Measurements from ENCODE around the gene OPA3. TPM values are rescaled to one million over a fixed set of nuclear protein-coding genes. Genes with fewer than 3 reads are reported as not detected.

OPA3 gene
- total and polyA plus RNA-seq, 5 donors = 17.5 to 27.6 (median 23.2) TPM

DNA sequence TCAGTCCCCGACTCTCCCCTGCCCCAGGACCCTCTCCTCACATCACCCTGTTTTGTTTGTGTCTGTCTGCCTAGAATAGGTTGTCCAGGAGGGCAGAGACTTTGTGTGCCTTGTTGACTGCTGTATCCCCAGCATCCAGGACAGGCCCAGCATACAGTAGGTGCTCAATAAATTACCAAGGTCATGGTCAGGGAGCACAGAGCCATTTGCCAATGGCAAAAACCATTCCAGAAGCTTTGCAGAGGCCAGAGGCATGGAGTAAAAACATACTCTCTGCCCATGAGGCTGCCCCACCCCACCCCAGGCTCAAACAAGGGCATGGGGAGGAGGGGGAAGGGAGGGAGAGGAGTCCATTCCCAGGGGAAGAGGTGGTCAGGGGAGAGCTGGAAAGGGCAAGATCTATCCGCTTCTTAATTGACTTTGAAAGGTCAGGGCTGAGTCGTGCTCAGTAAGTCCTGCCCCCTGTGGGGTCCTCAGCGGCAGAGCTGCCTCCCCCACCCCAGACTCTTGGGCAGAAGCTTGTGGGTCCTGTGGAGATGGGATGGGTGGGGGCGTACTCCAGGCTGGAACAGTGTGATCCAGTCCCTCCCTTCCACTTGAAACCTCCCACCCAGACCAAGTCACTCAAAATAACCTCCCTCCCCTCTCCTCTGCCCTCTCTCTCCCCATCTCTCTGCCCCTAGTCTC, 13.0 kb upstream of the OPA3 start:
- ATAC-seq (peak; percentile 25 to 79), DNase-seq (peak in 1 of 3 donors; percentile 61)
- Histone ChIP-seq H3K27ac (ENCODE audit: low read length) (peak overlapping the region; percentile 18), H3K9me3 (ENCODE audit: control insufficient read depth, low read length) (no peaks in the 10 kb centered on the region), H3K4me1 (ENCODE audit: control insufficient read depth, insufficient read depth, low read length) (peaks cover 3% of the 10 kb centered on the region), H3K27me3 (ENCODE audit: control insufficient read depth, insufficient read depth) (no peaks in the 10 kb centered on the region), H3K4me3 (ENCODE audit: low read length) (peak overlapping the region; percentile 26)
- intact Hi-C loops (cut with DNase I) = no loop called here
- 14% methylated on average over 5 of the region's 5 CpGs for WGBS

DNA sequence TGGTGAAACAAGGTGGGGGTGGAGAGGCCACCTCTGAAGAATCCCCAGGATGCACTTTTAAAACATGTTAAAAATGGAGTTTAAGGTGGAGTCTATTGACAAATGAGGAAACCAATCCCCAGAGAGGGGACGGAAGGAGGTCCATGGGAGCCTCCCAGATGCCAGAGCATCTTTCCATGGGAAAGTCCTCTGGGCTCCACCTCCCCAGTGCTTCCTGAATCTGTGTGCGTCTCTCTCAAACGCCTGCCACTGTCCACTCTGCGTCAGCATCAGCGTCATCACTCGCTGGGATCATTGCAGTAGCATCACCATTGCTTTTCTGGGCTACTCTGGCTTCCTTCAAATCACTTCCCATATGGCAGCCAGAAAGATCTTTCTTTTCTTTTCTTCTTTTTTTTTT, 11.2 kb upstream of the OPA3 start:
- Histone ChIP-seq H3K9me3 (ENCODE audit: control insufficient read depth, low read length) (no peaks in the 10 kb centered on the region), H3K27ac (ENCODE audit: low read length) (no peak overlapping the region), H3K27me3 (ENCODE audit: control insufficient read depth, insufficient read depth) (no peaks in the 10 kb centered on the region), H3K4me3 (ENCODE audit: low read length) (no peak overlapping the region), H3K4me1 (ENCODE audit: control insufficient read depth, insufficient read depth, low read length) (peaks cover 3% of the 10 kb centered on the region)
- DNase-seq (no peak), ATAC-seq (peak in 1 of 2 donors; percentile 29)
- intact Hi-C loops (cut with DNase I) = no loop called here
- 35% methylated on average over 6 of the region's 6 CpGs for WGBS

DNA sequence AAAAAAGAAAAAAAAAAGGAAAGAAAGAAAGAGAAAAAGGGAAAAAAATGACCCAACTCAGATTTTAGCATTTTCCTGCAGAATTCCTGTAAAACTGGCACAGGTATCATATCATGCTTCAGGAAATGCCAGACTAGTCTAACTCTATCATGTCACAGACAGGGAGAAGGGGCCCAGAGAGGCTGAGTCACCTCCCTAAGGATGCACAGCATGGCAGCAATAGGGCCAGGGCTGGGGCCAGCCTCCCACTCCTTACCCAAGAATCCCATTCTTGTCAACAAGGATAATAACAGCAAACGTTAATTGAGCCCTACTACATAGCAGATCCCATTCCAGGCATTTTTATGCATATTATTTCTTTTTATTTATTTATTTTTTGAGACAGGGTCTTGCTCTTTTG, 8.9 kb upstream of the OPA3 start:
- ATAC-seq (no peak), DNase-seq (no peak)
- 21% methylated on average over 1 of the region's 1 CpG for WGBS
- Histone ChIP-seq H3K27me3 (ENCODE audit: control insufficient read depth, insufficient read depth) (no peaks in the 10 kb centered on the region), H3K27ac (ENCODE audit: low read length) (no peak overlapping the region), H3K9me3 (ENCODE audit: control insufficient read depth, low read length) (no peaks in the 10 kb centered on the region), H3K4me1 (ENCODE audit: control insufficient read depth, insufficient read depth, low read length) (peaks cover 3% of the 10 kb centered on the region), H3K4me3 (ENCODE audit: low read length) (no peak overlapping the region)
- intact Hi-C loops (cut with DNase I) = no loop called here

DNA sequence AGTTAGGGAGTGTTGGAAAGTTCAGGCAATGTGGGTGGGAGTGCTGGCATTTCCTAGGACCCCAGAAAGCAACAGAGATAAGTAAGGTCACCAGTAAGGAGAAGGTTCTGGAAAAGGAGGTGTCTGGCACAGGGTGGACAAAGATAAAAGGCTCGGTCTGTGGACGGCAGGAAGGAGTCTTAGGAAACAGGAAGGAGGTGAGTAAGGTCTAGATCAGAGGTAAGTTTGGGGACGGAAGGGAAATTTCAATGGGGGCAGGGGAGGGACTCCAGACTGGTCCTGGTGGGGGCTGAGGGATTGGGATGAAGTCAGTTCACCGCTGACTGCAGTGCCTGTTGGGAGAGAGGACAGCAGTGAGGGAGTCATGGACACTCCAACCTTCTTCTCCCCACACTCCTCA, 7.8 kb upstream of the OPA3 start:
- no peak overlapping the region for H3K27ac ChIP-seq (ENCODE audit: low read length)
- intact Hi-C loops (cut with DNase I) = no loop called here
- H3K9me3 ChIP-seq (ENCODE audit: control insufficient read depth, low read length) = no peaks in the 10 kb centered on the region
- DNase-seq = peak in 1 of 3 donors; percentile 11
- no peaks in the 10 kb centered on the region for H3K27me3 ChIP-seq (ENCODE audit: control insufficient read depth, insufficient read depth)
- WGBS = 33% methylated on average over 4 of the region's 4 CpGs
- ATAC-seq = peak in 1 of 2 donors; percentile 82
- no peak overlapping the region for H3K4me3 ChIP-seq (ENCODE audit: low read length)
- peaks cover 2% of the 10 kb centered on the region for H3K4me1 ChIP-seq (ENCODE audit: control insufficient read depth, insufficient read depth, low read length)

DNA sequence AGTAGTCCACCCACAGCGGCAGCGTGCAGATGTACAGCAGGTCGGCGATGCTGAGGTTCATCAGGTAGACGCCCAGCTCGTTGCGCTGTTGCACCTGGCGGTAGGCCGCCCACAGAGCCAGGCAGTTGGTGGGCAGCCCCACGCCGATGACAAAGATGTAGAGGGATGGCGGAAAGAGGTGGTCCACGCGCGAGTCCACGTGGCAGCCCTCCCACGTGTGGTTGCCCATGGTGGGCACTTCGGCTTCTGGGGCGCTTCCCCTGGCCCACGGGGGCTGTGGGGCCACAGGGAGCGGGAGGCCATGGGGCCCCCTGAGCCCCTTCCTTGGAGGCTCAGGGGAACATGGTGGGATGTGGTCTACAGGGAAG, 7.0 kb upstream of the OPA3 start:
- WGBS = 93% methylated on average over 21 of the region's 21 CpGs
- no peaks in the 10 kb centered on the region for H3K9me3 ChIP-seq (ENCODE audit: control insufficient read depth, low read length)
- intact Hi-C loops (cut with DNase I) = no loop called here
- H3K4me1 ChIP-seq (ENCODE audit: control insufficient read depth, insufficient read depth, low read length) = no peaks in the 10 kb centered on the region
- H3K27ac ChIP-seq (ENCODE audit: low read length) = no peak overlapping the region
- no peak for ATAC-seq
- no peaks in the 10 kb centered on the region for H3K27me3 ChIP-seq (ENCODE audit: control insufficient read depth, insufficient read depth)
- no peak overlapping the region for H3K4me3 ChIP-seq (ENCODE audit: low read length)
- DNase-seq = peak in 1 of 3 donors; percentile 32

DNA sequence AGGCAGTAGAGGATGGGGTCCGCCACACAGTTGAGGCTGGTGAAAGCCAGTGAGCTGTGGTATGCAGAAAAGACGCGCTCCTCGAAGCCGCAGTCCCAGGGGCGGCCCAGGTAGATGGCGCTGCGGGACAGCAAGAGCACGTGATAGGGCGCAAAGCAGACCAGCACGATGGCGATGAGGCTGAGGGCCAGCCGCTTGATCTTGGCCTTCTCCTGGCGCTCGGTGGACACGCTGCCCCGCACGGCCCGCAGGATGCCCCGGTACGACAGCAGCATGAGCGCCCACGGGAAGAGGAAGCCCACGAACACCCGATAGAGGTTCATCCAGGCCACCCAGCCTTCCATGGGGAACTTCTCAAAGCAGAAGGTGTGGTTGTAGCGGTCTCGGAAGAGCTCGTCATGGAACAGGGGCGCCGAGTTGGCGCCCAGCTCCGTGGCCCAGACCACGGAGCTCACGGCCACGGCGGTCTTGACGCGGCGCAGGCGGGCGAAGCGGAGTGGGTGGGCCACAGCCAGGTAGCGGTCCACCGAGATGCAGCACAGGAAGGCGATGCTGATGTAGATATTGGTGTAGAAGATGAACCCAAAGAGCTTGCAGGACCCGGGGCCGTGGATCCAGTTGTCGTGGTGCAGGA, 6.5 kb upstream of the OPA3 start:
- 58% methylated on average over 48 of the region's 48 CpGs for WGBS
- Histone ChIP-seq H3K4me1 (ENCODE audit: control insufficient read depth, insufficient read depth, low read length) (no peaks in the 10 kb centered on the region), H3K4me3 (ENCODE audit: low read length) (no peak overlapping the region), H3K9me3 (ENCODE audit: control insufficient read depth, low read length) (no peaks in the 10 kb centered on the region), H3K27ac (ENCODE audit: low read length) (no peak overlapping the region), H3K27me3 (ENCODE audit: control insufficient read depth, insufficient read depth) (no peaks in the 10 kb centered on the region)
- ATAC-seq = peak; percentile 5 to 22
- intact Hi-C loops (cut with DNase I) = no loop called here
- peak in 2 of 3 donors; percentile 52 to 73 for DNase-seq

DNA sequence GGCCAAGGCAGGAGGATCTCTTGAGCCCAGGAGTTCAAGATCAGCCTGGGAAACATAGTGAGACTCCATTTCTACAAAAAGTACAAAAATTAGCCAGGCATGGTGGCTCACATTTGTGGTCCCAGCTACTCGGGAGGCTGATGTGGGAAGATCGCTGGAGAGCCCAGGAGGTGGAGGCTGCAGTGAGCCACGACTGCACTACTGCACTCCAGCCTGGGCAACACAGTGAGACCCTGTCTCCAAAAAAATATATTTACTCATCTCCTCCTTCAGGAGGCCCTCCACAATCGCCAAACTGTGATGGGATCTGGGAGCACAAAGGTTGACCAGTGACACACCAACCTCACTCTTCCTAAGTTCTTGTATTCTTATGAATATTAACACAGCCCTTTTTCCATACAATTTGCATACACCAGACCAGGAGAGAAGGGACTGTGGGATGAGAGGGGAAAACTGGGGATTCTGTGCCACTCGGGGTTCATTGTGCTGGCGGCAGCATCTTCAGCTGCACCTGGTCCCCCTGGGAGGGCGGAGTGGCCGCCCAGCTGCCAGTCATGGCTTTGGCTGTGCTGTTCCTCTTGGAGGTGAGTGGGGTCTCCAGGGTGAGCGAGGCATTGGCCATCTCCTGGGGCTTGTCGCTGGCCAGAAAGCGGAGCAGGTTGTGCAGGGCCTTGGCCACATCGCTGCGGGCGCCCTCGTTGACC, 5.8 kb upstream of the OPA3 start:
- no peak overlapping the region for H3K27ac ChIP-seq (ENCODE audit: low read length)
- H3K27me3 ChIP-seq (ENCODE audit: control insufficient read depth, insufficient read depth) = no peaks in the 10 kb centered on the region
- no peak overlapping the region for H3K4me3 ChIP-seq (ENCODE audit: low read length)
- WGBS = 65% methylated on average over 15 of the region's 15 CpGs
- ATAC-seq = no peak
- intact Hi-C loops (cut with DNase I) = no loop called here
- H3K9me3 ChIP-seq (ENCODE audit: control insufficient read depth, low read length) = no peaks in the 10 kb centered on the region
- DNase-seq = no peak
- H3K4me1 ChIP-seq (ENCODE audit: control insufficient read depth, insufficient read depth, low read length) = no peaks in the 10 kb centered on the region

DNA sequence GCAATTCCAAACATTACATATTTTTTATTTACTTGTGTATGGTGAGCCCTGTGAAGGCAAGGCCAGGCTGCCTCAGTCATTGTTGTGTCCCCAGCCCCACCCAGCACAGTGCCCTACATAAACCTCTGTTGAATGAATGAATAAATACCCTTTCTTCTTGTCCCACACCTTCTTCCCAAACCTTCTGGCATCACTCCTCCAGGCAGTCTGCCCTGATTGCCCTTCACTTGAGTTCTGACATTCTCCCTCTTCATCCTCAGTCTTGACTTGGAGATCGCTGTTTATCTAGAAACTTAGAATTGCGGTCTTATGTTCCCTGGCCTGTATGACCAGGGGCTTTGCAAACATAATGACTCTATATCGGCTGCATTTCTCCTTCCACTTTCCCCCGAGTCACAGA, 5.2 kb upstream of the OPA3 start:
- Histone ChIP-seq H3K9me3 (ENCODE audit: control insufficient read depth, low read length) (no peaks in the 10 kb centered on the region), H3K27me3 (ENCODE audit: control insufficient read depth, insufficient read depth) (no peaks in the 10 kb centered on the region), H3K4me1 (ENCODE audit: control insufficient read depth, insufficient read depth, low read length) (no peaks in the 10 kb centered on the region), H3K4me3 (ENCODE audit: low read length) (no peak overlapping the region), H3K27ac (ENCODE audit: low read length) (no peak overlapping the region)
- intact Hi-C loops (cut with DNase I) = loop anchor here in 1 of 4 donors (10.0 kb wide), 1 partner anchor 55 kb away; no protein-coding TSS in a partner anchor
- DNase-seq = no peak
- WGBS = 89% methylated on average over 4 of the region's 4 CpGs
- no peak for ATAC-seq

DNA sequence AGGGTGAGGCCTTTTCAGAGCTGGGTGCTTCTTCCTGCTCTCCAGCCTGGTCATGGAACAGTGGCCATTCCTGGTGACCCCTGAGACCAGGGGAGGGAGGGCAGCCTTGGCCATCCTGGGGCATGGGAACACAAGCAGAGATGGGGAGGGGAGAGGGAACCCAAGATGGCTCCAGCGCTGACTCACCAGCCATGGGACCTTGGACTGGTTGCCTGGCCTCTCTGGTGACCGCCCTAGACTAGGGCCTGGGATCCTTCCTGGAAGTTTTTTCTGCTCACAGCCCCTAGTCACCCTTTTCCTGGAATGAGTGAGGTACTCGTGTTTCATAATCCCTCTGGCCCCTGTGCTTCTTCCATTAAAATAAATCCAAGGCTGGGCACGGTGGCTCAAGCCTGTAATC, 3.3 kb upstream of the OPA3 start:
- H3K4me3 ChIP-seq (ENCODE audit: low read length) = no peak overlapping the region
- H3K27me3 ChIP-seq (ENCODE audit: control insufficient read depth, insufficient read depth) = no peaks in the 10 kb centered on the region
- H3K27ac ChIP-seq (ENCODE audit: low read length) = no peak overlapping the region
- DNase-seq (peak in 1 of 3 donors; percentile 11), ATAC-seq (no peak)
- no peaks in the 10 kb centered on the region for H3K9me3 ChIP-seq (ENCODE audit: control insufficient read depth, low read length)
- H3K4me1 ChIP-seq (ENCODE audit: control insufficient read depth, insufficient read depth, low read length) = no peaks in the 10 kb centered on the region
- intact Hi-C loops (cut with DNase I) = loop anchor here in 1 of 4 donors (10.0 kb wide), 1 partner anchor 57 kb away; no protein-coding TSS in a partner anchor
- WGBS = 71% methylated on average over 4 of the region's 4 CpGs

DNA sequence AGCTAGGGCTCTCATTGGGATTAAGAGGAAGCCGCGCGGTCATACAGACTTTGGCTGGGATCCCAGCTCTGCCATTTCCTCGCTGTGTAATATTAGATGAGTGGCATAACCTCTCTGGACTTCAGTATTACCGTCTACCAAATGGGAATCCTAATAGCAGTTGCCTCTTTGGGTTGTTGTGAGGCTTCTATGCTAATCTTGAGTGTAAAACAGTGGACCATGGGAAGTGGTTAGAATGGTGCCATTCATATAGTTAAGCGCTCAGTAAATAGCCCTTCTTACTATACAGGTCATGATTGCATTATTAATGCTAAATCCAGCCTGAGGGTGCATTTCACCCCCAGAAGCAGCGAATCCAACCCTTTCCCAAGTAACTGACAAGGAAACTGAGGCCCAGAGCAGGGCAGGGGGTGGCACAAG, 566 bp upstream of the OPA3 start:
- intact Hi-C loops (cut with DNase I) = loop anchor here in 1 of 4 donors (10.0 kb wide), 1 partner anchor 60 kb away; no protein-coding TSS in a partner anchor
- Histone ChIP-seq H3K4me1 (ENCODE audit: control insufficient read depth, insufficient read depth, low read length) (no peaks in the 10 kb centered on the region), H3K9me3 (ENCODE audit: control insufficient read depth, low read length) (no peaks in the 10 kb centered on the region), H3K27me3 (ENCODE audit: control insufficient read depth, insufficient read depth) (no peaks in the 10 kb centered on the region), H3K27ac (ENCODE audit: low read length) (peak overlapping the region; percentile 94), H3K4me3 (ENCODE audit: low read length) (peak overlapping the region; percentile 36)
- ATAC-seq (no peak), DNase-seq (peak in 1 of 3 donors; percentile 23)
- 23% methylated on average over 7 of the region's 7 CpGs for WGBS

DNA sequence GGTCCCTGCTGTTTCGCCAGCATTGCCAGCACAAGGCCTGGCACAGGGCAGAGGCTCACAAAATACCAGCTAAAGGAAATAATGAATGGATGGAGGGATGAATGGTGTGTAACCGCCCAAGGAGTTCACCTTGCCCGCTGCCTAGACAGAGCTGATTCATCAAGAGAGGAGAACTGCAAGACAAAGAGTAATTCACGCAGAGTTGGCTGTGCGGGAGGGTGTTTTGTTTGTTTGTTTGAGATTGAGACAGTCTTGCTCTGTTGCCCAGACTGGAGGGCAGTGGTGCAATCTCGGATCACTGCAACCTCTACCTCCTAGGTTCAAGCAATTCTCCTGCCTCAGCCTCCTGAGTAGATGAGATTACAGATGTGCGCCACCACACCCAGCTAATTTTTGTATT, 3.0 kb downstream of the OPA3 start:
- intact Hi-C loops (cut with DNase I) = loop anchor here in 1 of 4 donors (10.0 kb wide), 1 partner anchor 63 kb away; no protein-coding TSS in a partner anchor

More for the DNA sequence above, 3.0 kb downstream of the OPA3 start:
- Histone ChIP-seq H3K27ac (ENCODE audit: low read length) (no peak overlapping the region), H3K4me3 (ENCODE audit: low read length) (no peak overlapping the region), H3K4me1 (ENCODE audit: control insufficient read depth, insufficient read depth, low read length) (peaks cover 1% of the 10 kb centered on the region), H3K9me3 (ENCODE audit: control insufficient read depth, low read length) (no peaks in the 10 kb centered on the region), H3K27me3 (ENCODE audit: control insufficient read depth, insufficient read depth) (no peaks in the 10 kb centered on the region)
- no peak for DNase-seq
- ATAC-seq = no peak
- 93% methylated on average over 7 of the region's 7 CpGs for WGBS

All from right cardiac atrium (tissue), 5 donors.